ENCODE measurements around the gene TSPAN31. TPM values are rescaled to one million over a fixed set of nuclear protein-coding genes. Genes with fewer than 3 reads are reported as not detected.

Gene TSPAN31
- total and polyA plus RNA-seq, 2 of the 8 experiments (the other 6 are each of a cell fraction or from before 2014, with no cell fraction given), result 15.8 to 31.4 TPM

DNA sequence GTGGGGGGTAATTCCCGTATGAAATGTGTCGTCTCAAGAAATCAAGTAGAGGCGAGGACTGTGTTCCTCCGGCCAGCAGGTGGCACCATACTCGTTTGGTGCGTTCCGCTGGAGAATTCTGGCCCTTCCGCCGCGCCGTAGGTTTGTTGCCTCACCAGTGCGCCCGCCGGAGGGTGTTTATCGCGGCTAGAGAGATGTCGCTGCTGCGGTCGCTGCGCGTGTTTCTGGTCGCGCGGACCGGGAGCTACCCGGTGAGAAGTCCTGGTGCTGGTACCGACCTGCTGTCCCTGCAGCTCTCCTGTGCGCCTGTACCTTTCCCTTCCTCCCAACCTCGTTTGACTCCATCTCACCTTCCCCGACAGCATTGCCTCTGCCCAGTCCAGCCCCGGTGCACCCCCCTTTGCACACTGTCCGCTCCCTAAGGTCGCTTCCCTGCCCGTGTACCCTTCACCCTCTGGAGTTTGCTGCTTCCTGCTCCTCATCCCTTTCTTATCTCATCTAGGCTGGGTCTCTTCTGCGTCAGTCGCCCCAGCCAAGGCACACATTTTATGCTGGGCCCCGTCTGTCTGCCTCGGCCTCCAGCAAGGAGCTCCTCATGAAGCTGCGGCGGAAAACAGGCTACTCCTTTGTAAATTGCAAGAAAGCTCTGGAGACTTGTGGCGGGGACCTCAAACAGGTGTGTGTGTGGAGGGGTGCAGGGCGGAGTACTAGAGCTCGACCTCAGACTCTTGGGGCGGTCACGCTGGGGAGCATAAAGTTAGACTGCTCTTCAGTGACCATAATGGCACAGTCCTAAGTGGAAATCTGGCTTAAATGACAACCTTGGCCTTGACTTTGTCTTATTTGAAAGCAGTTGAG, 38.0 kb downstream of the TSPAN31 start, which contains the start of gene TSFM:
TSFM (plus strand) TSS at position 180 of the 858 bp plus-strand sequence; CDS start at position 195, 15 bp downstream.
- Histone ChIP-seq H3K4me1 (replicated peaks in 1 of 4; ENCODE audit: control insufficient read depth in 3 of 4, insufficient read depth in 4 of 4, low read length in 3 of 4) (no peaks in the 10 kb centered on the region), H3K56ac (replicated peaks; ENCODE audit: insufficient read length, low read depth, low read length) (peak within 1 kb of the TSS; percentile 65), H4K91ac (replicated peaks; ENCODE audit: insufficient read length, low read length) (peak within 1 kb of the TSS; percentile 36), H2BK5ac (ENCODE audit: low read depth, low read length) (peak within 1 kb of the TSS; percentile 71), H3K9me3 (ENCODE audit: insufficient read depth in 2 of 2, low read depth in 1 of 2, low read length in 1 of 2) (no peaks in the 10 kb centered on the region), H4K5ac (ENCODE audit: insufficient read length, low read depth, low read length) (peak within 1 kb of the TSS; percentile 7), H3K4me3 (ENCODE audit: extremely low read depth in 1 of 4, insufficient read depth in 2 of 4, low read depth in 3 of 4, low read length in 4 of 4) (peak within 1 kb of the TSS; percentile 76 to 99 (median 98)), H2BK15ac (ENCODE audit: low read length) (no peak within 1 kb of the TSS), H3K79me2 (ENCODE audit: control insufficient read depth in 1 of 2, insufficient read depth in 2 of 2, low read length in 2 of 2) (peaks cover 0 to 16% of the 10 kb centered on the region in 2 experiments; a peak in 2 of 4 replicates), H2BK120ac (replicated peaks; ENCODE audit: low read depth, low read length) (no peak within 1 kb of the TSS), H2BK20ac (ENCODE audit: low read length) (no peak within 1 kb of the TSS), H3K36me3 (ENCODE audit: control insufficient read depth in 2 of 4, insufficient read depth in 4 of 4, low read length in 3 of 4) (peaks cover 4 to 25% (median 13%) of the 10 kb centered on the region in 4 experiments; a peak in 7 of 8 replicates), H3K23me2 (ENCODE audit: low read depth, low read length) (peaks cover 2% of the 10 kb centered on the region; the same call in 1 of the 2 replicates), H3K9ac (replicated peaks in 1 of 4; ENCODE audit: extremely low read depth in 1 of 4, low read depth in 3 of 4, low read length in 3 of 4) (peak within 1 kb of the TSS; percentile 77 to 89 (median 84)), H3K4ac (replicated peaks; ENCODE audit: insufficient read length, low read depth, low read length) (no peak within 1 kb of the TSS), H3K27ac (ENCODE audit: low read depth, low read length) (peak within 1 kb of the TSS; percentile 58; the same call in 1 of the 2 replicates), H3K23ac (ENCODE audit: insufficient read length) (no peak within 1 kb of the TSS), H2AFZ (ENCODE audit: low read length) (peak within 1 kb of the TSS; percentile 96), H2AK5ac (ENCODE audit: low read depth, low read length) (no peak within 1 kb of the TSS), H3K14ac (ENCODE audit: insufficient read length) (no peak within 1 kb of the TSS), H3K18ac (ENCODE audit: extremely low read depth, low read length) (peak within 1 kb of the TSS; percentile 42; the same call in 1 of the 2 replicates), H4K20me1 (replicated peaks in 1 of 2; ENCODE audit: control insufficient read depth in 1 of 2, insufficient read depth in 2 of 2, low read length in 2 of 2) (peaks cover 0 to 2% of the 10 kb centered on the region in 2 experiments), H4K8ac (ENCODE audit: extremely low read depth, insufficient read depth, low read length) (peak within 1 kb of the TSS; percentile 28; the same call in 1 of the 2 replicates), H3K4me2 (ENCODE audit: insufficient read depth in 1 of 2, low read depth in 2 of 2, low read length in 2 of 2) (peak within 1 kb of the TSS; percentile 67 to 80), H3K27me3 (replicated peaks in 1 of 4; ENCODE audit: control insufficient read depth in 3 of 4, extremely low read depth in 1 of 4, insufficient read depth in 3 of 4, low read length in 3 of 4) (no peaks in the 10 kb centered on the region), H2BK12ac (ENCODE audit: low read depth, low read length) (no peak within 1 kb of the TSS), H3K79me1 (ENCODE audit: low read depth, low read length) (no peaks in the 10 kb centered on the region)
- peak; percentile 77 to 98 for DNase-seq (ENCODE audit: low read depth in 1 of 2, low spot score in 2 of 2)
- 3% methylated on average over 43 of the region's 45 CpGs; no CpG with 5 or more reads in 1 of the 2 experiments for WGBS, 2 experiments (ENCODE audit: extremely low coverage in 1 of 2, insufficient coverage in 1 of 2, insufficient read length in 1 of 2, insufficient replicate concordance in 2 of 2, low coverage in 1 of 2, low lambda C conversion rate in 2 of 2, missing lambda C conversion rate in 1 of 2)
- ChIA-PET CTCF (ENCODE audit: partially characterized antibody) (interaction anchor here (0.6 to 4.6 kb wide), 30 partner anchors 9 to 1840 kb away, joined by 3 to 26 read pairs (median 4); partner anchors contain the start of genes CTDSP2, CYP27B1, EEF1AKMT3 and METTL1), POLR2A (ENCODE audit: partially characterized antibody) (interaction anchor here (0.9 to 2.8 kb wide), 14 partner anchors 10 to 116 kb away, joined by 3 to 22 read pairs (median 4); partner anchors contain the start of genes CTDSP2, CYP27B1, EEF1AKMT3 and METTL1)
- FAIRE-seq, result no peak
- TF ChIP-seq RBBP5 (IDR thresholded peaks at IDR 0.05; ENCODE audit: borderline replicate concordance, low read depth, low read length), result peak; percentile 72; the same call in 1 of the 2 replicates
- no peak for TF ChIP-seq NANOG (IDR thresholded peaks at IDR 0.05; ENCODE audit: insufficient read depth, low read depth, low read length, poor library complexity, severe bottlenecking)
- TF ChIP-seq SIN3A (conservative IDR thresholded peaks at IDR 0.05 in 1 of 2, IDR thresholded peaks at IDR 0.05 in 1 of 2; ENCODE audit: low read depth in 1 of 2, low read length in 2 of 2), result peak in 1 of 2 experiments; percentile 92; a peak in 2 of 4 replicates
- peak; percentile 90 for TF ChIP-seq ASH2L (IDR thresholded peaks at IDR 0.05; ENCODE audit: low read length)
- TF ChIP-seq SP4 (IDR thresholded peaks at IDR 0.05; ENCODE audit: low read length), result no peak
- TF ChIP-seq ZNF274 (IDR thresholded peaks at IDR 0.05; ENCODE audit: borderline replicate concordance, extremely low read depth, low read length), result no peak
- TF ChIP-seq BACH1 (IDR thresholded peaks at IDR 0.05; ENCODE audit: low read length), result no peak

Measured in H1 (cell line).